ENCODE measurements around the gene FAM162A.
A peak's percentile ranks its signal among the peaks of the same experiment; 100 is the strongest.
"Not testable (repeated sequence)": the region's sequence is repeated elsewhere in the genome, so short reads cannot be mapped to it uniquely, and the experiment has no call there.

FAM162A gene

DNA sequence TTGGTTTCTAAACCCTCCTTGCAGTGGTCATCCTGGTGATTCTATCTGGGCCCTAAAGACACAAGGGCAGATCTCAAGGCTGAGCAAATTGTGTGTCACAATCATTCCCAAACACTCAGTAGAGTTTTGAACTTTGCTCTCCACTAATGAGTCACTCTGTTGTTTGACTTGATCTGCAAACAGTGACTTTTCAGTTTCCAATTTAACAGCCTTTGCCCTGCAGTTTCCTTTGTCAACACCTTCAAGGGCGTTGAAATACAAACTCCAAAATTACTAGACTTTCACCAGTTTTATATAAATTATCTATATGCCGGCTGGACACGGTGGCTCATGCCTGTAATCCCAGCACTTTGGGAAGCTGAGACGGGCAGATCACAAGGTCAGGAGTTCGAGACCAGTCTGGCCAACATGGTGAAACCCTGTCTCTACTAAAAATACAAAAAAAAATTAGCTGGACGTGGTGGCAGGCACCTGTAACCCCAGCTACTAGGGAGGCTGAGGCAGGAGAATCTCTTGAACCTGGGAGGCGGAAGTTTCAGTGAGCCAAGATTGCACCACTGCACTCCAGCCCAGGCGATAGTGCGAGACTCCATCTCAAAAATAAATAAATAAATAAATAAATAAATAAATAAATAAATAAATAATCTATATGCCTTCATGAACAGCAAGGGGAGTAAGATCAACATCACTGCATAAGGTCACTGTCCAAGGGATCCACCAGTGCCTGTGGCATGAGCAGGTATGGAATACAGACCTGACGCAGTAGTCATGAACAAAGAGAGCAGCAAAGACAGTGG lies 18.2 kb upstream of the FAM162A start:
- not testable (repeated sequence) for H3K36me3 ChIP-seq (ENCODE audit: control insufficient read depth, insufficient read depth, low read length); H3K79me1 ChIP-seq (ENCODE audit: low read length)

DNA sequence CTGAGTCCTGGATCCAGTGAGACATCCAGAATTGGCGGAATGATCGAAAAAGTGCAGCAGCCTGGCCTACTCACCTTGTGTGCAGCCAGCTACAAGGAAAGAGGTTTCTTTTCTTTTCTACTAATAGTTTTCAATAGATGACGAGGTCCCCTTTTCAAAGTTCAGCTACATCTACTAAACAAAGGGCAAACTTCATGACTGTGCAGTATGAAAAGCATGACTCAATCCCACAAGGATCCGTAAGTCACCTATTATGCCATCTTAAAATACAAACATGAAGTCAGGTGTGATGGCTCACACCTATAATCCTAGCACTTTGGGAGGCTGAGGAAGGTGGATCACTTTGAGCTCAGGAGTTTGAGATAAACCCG lies 17.6 kb upstream of the FAM162A start:
- no peak overlapping the region for H3K4me2 ChIP-seq (ENCODE audit: low read length)
- no peak overlapping the region for H3K18ac ChIP-seq (ENCODE audit: low read length)
- H3K23ac ChIP-seq (ENCODE audit: low read length), result no peak overlapping the region
- no peak overlapping the region for H4K5ac ChIP-seq (ENCODE audit: low read length)
- no peak overlapping the region for H2BK15ac ChIP-seq (replicated peaks; ENCODE audit: low read depth)
- H3K36me3 ChIP-seq (ENCODE audit: control insufficient read depth, insufficient read depth, low read length), result peaks cover 3% of the 10 kb centered on the region
- H3K4ac ChIP-seq (ENCODE audit: low read depth, low read length), result no peak overlapping the region
- no peak overlapping the region for H3K56ac ChIP-seq (ENCODE audit: low read length)
- DNase-seq, result no peak
- no peak overlapping the region for H2BK120ac ChIP-seq (ENCODE audit: low read depth, low read length)
- no peaks in the 10 kb centered on the region for H3K27me3 ChIP-seq (ENCODE audit: insufficient read depth, low read length, poor library complexity)
- H4K8ac ChIP-seq (ENCODE audit: low read depth, low read length), result no peak overlapping the region
- no peak overlapping the region for H3K9ac ChIP-seq (ENCODE audit: low read length)
- no peaks in the 10 kb centered on the region for H3K79me2 ChIP-seq (ENCODE audit: control insufficient read depth, insufficient read depth, low read length)
- H3K4me1 ChIP-seq (ENCODE audit: control insufficient read depth, low read depth, low read length), result no peaks in the 10 kb centered on the region
- no peak overlapping the region for H2AK5ac ChIP-seq (ENCODE audit: low read length)
- WGBS (ENCODE audit: extremely low coverage, insufficient coverage, low lambda C conversion rate), result no CpG with 5 or more reads among the region's 5 CpGs
- no peak overlapping the region for H2BK5ac ChIP-seq (ENCODE audit: low read length)
- H3K79me1 ChIP-seq (ENCODE audit: low read length), result no peaks in the 10 kb centered on the region
- no peak overlapping the region for H3K27ac ChIP-seq (ENCODE audit: low read depth, low read length)
- H3K4me3 ChIP-seq (ENCODE audit: low read length), result no peak overlapping the region

More for the DNA sequence above, 18.2 kb upstream of the FAM162A start:
- H3K23ac ChIP-seq (ENCODE audit: low read length); H3K4ac ChIP-seq (ENCODE audit: low read depth, low read length); H4K5ac ChIP-seq (ENCODE audit: low read length); H3K18ac ChIP-seq (ENCODE audit: low read length); H4K8ac ChIP-seq (ENCODE audit: low read depth, low read length); H3K56ac ChIP-seq (ENCODE audit: low read length); H3K4me1 ChIP-seq (ENCODE audit: control insufficient read depth, low read depth, low read length); H2AK5ac ChIP-seq (ENCODE audit: low read length); H2BK15ac ChIP-seq (replicated peaks; ENCODE audit: low read depth); H2BK120ac ChIP-seq (ENCODE audit: low read depth, low read length); H3K4me2 ChIP-seq (ENCODE audit: low read length); H3K27me3 ChIP-seq (ENCODE audit: insufficient read depth, low read length, poor library complexity); H3K79me2 ChIP-seq (ENCODE audit: control insufficient read depth, insufficient read depth, low read length); DNase-seq; H2BK5ac ChIP-seq (ENCODE audit: low read length); H3K9ac ChIP-seq (ENCODE audit: low read length); H3K4me3 ChIP-seq (ENCODE audit: low read length); H3K27ac ChIP-seq (ENCODE audit: low read depth, low read length): not testable (repeated sequence)
- WGBS (ENCODE audit: extremely low coverage, insufficient coverage, low lambda C conversion rate), result no CpG with 5 or more reads among the region's 10 CpGs

DNA sequence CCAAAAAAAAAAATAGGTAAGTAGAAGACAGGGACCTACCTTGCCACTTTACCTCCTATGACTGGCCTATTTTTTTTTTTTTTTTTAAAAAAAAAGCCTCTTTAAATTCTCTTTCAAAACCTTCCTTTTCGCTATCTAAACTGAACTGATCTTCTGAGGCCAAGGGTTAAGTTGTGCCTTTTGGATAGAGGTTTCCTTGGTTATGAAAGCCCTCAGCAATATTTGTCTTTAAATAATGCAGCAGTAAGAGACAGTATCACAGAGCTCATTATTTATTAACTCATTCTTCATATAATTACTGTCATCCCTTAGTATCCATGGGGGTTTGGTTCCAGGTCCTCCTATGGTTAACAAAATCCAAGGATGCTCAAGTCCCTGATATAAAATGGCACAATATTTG lies 9.9 kb upstream of the FAM162A start:
- H3K23ac ChIP-seq (ENCODE audit: low read length), result no peak overlapping the region
- no peak overlapping the region for H2AK5ac ChIP-seq (ENCODE audit: low read length)
- H3K4ac ChIP-seq (ENCODE audit: low read depth, low read length), result no peak overlapping the region
- no peak overlapping the region for H2BK120ac ChIP-seq (ENCODE audit: low read depth, low read length)
- no peaks in the 10 kb centered on the region for H3K36me3 ChIP-seq (ENCODE audit: control insufficient read depth, insufficient read depth, low read length)
- no peak overlapping the region for H3K56ac ChIP-seq (ENCODE audit: low read length)
- no peak overlapping the region for H4K8ac ChIP-seq (ENCODE audit: low read depth, low read length)
- H3K18ac ChIP-seq (ENCODE audit: low read length), result no peak overlapping the region
- no peak overlapping the region for H3K27ac ChIP-seq (ENCODE audit: low read depth, low read length)
- no peak overlapping the region for H2BK15ac ChIP-seq (replicated peaks; ENCODE audit: low read depth)
- H3K4me3 ChIP-seq (ENCODE audit: low read length), result no peak overlapping the region
- H2BK5ac ChIP-seq (ENCODE audit: low read length), result no peak overlapping the region
- H3K4me1 ChIP-seq (ENCODE audit: control insufficient read depth, low read depth, low read length), result no peaks in the 10 kb centered on the region
- DNase-seq, result no peak
- no peaks in the 10 kb centered on the region for H3K27me3 ChIP-seq (ENCODE audit: insufficient read depth, low read length, poor library complexity)
- H3K79me1 ChIP-seq (ENCODE audit: low read length), result peaks cover 2% of the 10 kb centered on the region
- no peak overlapping the region for H3K4me2 ChIP-seq (ENCODE audit: low read length)
- H3K9ac ChIP-seq (ENCODE audit: low read length), result no peak overlapping the region
- WGBS (ENCODE audit: extremely low coverage, insufficient coverage, low lambda C conversion rate), result no CpG with 5 or more reads among the region's 1 CpG
- no peak overlapping the region for H4K5ac ChIP-seq (ENCODE audit: low read length)
- H3K79me2 ChIP-seq (ENCODE audit: control insufficient read depth, insufficient read depth, low read length), result no peaks in the 10 kb centered on the region

DNA sequence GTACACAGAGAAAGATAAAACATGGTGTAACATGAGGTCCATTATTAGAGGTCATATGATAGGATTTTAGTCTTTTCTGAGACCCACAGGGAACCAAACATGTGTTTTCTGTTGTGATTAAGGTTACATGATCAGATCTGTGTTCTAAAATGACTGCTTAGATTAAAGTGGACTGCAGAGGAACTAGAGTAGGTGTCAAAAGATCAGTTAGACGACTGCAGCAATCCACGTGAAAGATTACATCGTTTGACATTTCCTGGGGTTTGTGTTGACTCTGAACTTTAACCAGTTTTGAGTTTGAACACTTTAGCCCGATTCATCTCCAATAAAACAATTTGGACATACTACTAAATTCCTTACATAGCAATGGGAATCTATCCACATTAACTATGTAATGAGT lies 6.0 kb upstream of the FAM162A start:
- H4K8ac ChIP-seq (ENCODE audit: low read depth, low read length), result no peak overlapping the region
- H2AK5ac ChIP-seq (ENCODE audit: low read length), result no peak overlapping the region
- WGBS (ENCODE audit: extremely low coverage, insufficient coverage, low lambda C conversion rate), result no CpG with 5 or more reads among the region's 4 CpGs
- H3K9ac ChIP-seq (ENCODE audit: low read length), result no peak overlapping the region
- no peak overlapping the region for H4K5ac ChIP-seq (ENCODE audit: low read length)
- no peak overlapping the region for H3K4me2 ChIP-seq (ENCODE audit: low read length)
- H2BK5ac ChIP-seq (ENCODE audit: low read length), result no peak overlapping the region
- H3K18ac ChIP-seq (ENCODE audit: low read length), result no peak overlapping the region
- H3K4me3 ChIP-seq (ENCODE audit: low read length), result no peak overlapping the region
- no peak overlapping the region for H3K23ac ChIP-seq (ENCODE audit: low read length)
- no peak overlapping the region for H2BK15ac ChIP-seq (replicated peaks; ENCODE audit: low read depth)
- H3K27me3 ChIP-seq (ENCODE audit: insufficient read depth, low read length, poor library complexity), result no peaks in the 10 kb centered on the region
- H3K56ac ChIP-seq (ENCODE audit: low read length), result no peak overlapping the region
- H3K4ac ChIP-seq (ENCODE audit: low read depth, low read length), result no peak overlapping the region
- H3K36me3 ChIP-seq (ENCODE audit: control insufficient read depth, insufficient read depth, low read length), result no peaks in the 10 kb centered on the region
- no peak overlapping the region for H3K27ac ChIP-seq (ENCODE audit: low read depth, low read length)
- H3K4me1 ChIP-seq (ENCODE audit: control insufficient read depth, low read depth, low read length), result no peaks in the 10 kb centered on the region
- peaks cover 5% of the 10 kb centered on the region for H3K79me1 ChIP-seq (ENCODE audit: low read length)
- H3K79me2 ChIP-seq (ENCODE audit: control insufficient read depth, insufficient read depth, low read length), result peaks cover 20% of the 10 kb centered on the region
- H2BK120ac ChIP-seq (ENCODE audit: low read depth, low read length), result no peak overlapping the region
- no peak for DNase-seq

DNA sequence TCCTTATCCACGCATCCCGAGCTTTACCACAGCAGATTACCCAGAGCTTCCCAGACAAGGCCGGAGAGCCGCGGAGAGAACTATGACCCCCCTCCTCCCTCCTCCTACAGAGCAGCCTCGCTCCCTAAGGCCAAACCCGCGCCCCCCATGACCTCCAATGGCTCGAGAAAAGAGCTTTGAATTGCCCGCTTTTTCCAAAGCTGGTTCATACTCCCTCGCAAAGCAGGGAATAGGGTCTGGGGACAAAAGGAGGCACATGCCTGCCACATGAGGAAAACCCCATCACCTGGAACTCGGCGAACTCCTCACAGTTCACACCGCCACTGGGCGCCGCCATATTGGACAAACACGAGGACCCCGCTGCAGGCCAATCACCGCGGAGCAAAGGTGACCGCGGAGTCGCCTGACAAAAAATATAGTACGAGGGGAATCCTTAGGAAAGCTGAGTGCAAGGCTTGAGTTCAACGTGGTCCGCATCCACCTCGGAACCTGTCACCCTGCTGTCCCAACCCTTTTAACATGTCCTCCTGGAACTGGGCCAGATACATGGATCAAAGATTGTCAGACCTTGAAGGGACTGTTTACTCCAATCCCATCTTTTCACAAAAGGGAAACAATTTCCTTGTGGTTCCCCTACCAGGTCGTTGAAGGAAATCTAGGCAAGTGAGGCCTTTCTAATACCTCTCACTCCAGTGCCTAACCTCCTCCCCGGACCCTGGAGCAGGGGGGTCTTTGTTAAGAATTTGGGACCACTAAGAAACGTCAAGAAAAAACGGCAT lies 905 bp upstream of the FAM162A start, which contains the start of gene MIX23:
TSS of gene MIX23 (minus strand) at position 344 of the 779 bp plus-strand sequence. CDS start at position 337, 7 bp downstream.
- no CpG with 5 or more reads among the region's 31 CpGs for WGBS (ENCODE audit: extremely low coverage, insufficient coverage, low lambda C conversion rate)
- Histone ChIP-seq H3K36me3 (ENCODE audit: control insufficient read depth, insufficient read depth, low read length) (no peaks in the 10 kb centered on the region), H2BK15ac (replicated peaks; ENCODE audit: low read depth) (no peak within 1 kb of the TSS), H3K4me3 (ENCODE audit: low read length) (peak within 1 kb of the TSS; percentile 61), H3K4me1 (ENCODE audit: control insufficient read depth, low read depth, low read length) (no peaks in the 10 kb centered on the region), H3K23ac (ENCODE audit: low read length) (no peak within 1 kb of the TSS), H3K4me2 (ENCODE audit: low read length) (peak within 1 kb of the TSS; percentile 63), H2AK5ac (ENCODE audit: low read length) (no peak within 1 kb of the TSS), H3K79me2 (ENCODE audit: control insufficient read depth, insufficient read depth, low read length) (peaks cover 20% of the 10 kb centered on the region), H3K79me1 (ENCODE audit: low read length) (peaks cover 3% of the 10 kb centered on the region), H2BK5ac (ENCODE audit: low read length) (no peak within 1 kb of the TSS), H2BK120ac (ENCODE audit: low read depth, low read length) (no peak within 1 kb of the TSS), H3K27me3 (ENCODE audit: insufficient read depth, low read length, poor library complexity) (no peaks in the 10 kb centered on the region), H3K9ac (ENCODE audit: low read length) (peak within 1 kb of the TSS; percentile 73), H4K5ac (ENCODE audit: low read length) (peak within 1 kb of the TSS; percentile 35), H4K8ac (ENCODE audit: low read depth, low read length) (peak within 1 kb of the TSS; percentile 79), H3K18ac (ENCODE audit: low read length) (peak within 1 kb of the TSS; percentile 16), H3K56ac (ENCODE audit: low read length) (peak within 1 kb of the TSS; percentile 89), H3K4ac (ENCODE audit: low read depth, low read length) (peak within 1 kb of the TSS; percentile 18), H3K27ac (ENCODE audit: low read depth, low read length) (peak within 1 kb of the TSS; percentile 6)
- peak; percentile 94 for DNase-seq
